Stimulated activated CD8-positive, alpha-beta memory T cell treated with anti-CD3 and anti-CD28 coated beads, Interleukin-12 subunit alpha, Interleukin-12 subunit beta, amount 100 ng/mL, for 1 hour (primary cell): ENCODE measurements around the gene DDX43.
"Not testable (repeated sequence)": the region's sequence is repeated elsewhere in the genome, so short reads cannot be mapped to it uniquely, and the experiment has no call there.

Experiments used
- DNase-seq: peaks from one replicate; pipeline ENCODE4 v3.0.0-alpha.2; 2020; ENCODE audit warnings: low read depth

The DDX43 gene

DNA sequence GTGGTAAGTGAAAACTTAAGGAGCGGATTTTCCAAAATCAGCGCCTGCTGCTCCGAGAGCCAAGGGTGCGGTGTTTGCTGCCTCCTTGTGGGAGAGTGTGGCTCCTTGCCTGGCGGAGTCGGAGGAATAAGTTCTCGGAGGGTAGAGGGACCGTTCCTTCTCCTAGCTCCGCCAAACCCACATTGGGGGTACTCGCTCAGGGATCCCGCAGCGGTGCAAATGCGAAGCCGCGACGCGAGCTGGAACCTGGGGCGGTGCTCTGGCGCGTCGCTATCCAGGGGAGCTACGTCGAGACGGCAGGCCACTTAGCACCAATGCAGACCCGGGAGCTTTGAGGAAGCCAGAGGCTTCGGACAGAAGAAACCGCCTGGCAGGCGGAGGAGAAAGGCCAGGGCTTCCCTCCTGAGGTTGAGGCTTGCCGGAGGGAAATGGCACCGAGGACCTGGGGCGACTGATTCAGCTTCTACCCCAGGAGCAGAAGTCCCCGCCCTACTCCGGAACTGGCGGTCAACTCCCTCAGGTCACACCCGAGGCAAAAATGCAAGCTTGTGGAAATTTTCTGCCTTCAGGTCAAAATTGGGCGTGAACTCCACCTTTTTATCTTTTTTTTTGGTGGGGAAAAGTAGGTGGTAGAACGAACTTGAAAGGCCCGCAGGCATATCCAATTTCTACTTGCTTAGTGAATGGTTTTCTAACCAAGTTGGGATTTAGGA is 5.7 kb upstream of the DDX43 start:
- DNase-seq: peak; percentile 37

DNA sequence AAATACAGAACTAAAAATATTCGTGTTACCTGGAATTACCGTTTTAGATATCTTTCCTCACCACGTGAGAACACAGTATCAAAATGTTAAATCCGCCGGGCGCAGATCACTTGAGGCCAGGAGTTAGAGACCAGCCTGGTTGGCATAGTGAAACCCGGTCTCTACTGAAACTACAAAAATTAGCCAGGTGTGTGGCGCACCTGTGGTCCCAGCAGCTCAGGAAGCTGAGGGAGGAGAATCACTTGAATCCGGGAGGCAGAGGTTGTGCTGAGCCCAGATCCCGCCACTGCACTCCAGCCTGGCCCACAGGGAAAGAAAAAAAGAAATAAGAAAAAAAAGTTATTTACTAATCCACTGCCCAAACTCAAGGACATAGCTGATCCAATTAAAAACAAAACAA is 4.8 kb upstream of the DDX43 start:
- no peak for DNase-seq

DNA sequence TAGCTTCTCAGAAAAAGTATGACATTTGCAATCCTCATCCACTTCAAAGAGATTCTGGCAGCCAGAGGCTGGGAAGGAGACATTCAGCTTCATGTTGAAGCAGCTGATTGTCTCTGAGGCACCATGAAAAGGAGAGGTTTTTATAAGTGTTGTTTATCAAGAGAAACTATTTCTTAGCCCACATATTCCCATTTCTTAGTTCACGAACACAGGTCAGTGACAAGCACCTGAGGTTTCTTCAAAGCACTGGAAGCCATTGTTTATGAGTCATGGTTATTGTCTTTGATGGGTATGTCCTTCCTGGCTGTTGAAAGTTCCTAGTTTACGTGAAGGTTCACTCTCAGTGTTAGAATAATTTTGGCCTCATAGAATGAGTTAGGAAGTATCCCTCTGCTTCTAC is 3.0 kb upstream of the DDX43 start:
- no peak for DNase-seq

- DNase-seq: not testable (repeated sequence)
Measured at GRCh38 chr6:73392188-73392587, 2.4 kb upstream of the DDX43 start.

GRCh38 chr6:73393278-73393677 is 1.4 kb upstream of the DDX43 start:
- DNase-seq: no peak

GRCh38 chr6:73395875-73396274 is 1.2 kb downstream of the DDX43 start:
- DNase-seq: no peak

DNA sequence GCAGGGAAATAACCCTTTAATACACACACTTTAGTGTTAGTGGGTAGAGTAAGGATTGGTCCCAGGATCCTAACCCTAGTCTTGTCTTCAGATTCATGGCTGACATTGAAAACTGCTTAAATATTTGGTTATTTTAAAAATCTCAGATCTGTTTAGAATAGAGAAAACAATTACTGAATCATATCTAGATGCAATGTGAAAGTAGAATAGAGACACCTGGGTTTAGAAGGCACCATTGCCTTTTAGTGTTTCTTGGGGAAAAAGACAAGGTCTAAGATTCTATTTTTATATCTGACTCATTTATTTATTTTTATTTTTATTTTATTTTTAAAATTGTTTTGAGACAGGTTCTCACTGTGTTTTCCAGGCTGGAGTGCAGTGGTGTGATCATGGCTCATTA is 6.0 kb downstream of the DDX43 start:
- no peak for DNase-seq

- no peak for DNase-seq
Measured at GRCh38 chr6:73409395-73409794, 14.8 kb downstream of the DDX43 start.

GRCh38 chr6:73413102-73413501 is 18.5 kb downstream of the DDX43 start:
- DNase-seq: no peak

- no peak for DNase-seq
Measured at GRCh38 chr6:73418081-73418741, 23.6 kb downstream of the DDX43 start.

GRCh38 chr6:73421534-73421933 is 26.9 kb downstream of the DDX43 start:
- DNase-seq: no peak

DNA sequence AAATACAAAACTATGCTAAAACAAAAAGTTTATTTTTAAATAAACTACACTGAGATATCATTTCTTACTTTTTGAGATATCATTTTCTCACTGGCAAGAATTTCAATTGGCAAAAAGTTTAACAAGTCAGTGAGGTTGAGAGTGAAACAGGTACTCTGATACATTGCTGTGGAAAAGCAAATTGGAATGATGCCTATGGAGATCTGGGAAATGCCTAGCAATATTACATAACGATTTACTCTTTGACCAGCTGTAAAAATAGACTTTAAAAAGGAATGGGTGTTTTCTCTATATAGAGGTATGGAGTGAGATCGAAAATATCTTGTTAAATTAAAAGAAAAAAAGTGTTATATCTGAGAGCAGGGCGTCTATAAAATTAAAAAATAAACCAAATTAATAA is 40.6 kb downstream of the DDX43 start:
- no peak for DNase-seq

DNA sequence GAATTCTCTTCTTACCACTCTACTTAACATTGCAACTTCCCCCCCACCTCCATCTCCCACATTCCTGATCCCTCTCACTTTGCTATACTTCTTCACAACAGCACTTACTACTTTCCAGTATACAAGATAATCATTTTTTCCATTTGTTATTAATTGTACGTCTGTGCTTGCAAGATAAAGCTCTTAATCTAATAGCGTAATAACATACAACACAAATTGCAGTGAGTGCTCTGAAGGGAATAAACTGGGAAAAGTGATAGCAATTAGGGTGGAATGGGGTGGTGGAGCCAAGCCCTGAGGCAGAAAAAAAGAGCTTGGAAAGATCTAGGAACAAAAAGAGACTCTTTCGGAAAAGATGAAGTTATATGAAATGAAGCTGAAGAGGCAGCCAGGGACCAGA is 48.9 kb downstream of the DDX43 start:
- no peak for DNase-seq

- DNase-seq: peak; percentile 14
Measured at GRCh38 chr6:73451223-73452106, 56.8 kb downstream of the DDX43 start.

- DNase-seq: peak; percentile 60
Measured at GRCh38 chr6:73452107-73452461, 57.5 kb downstream of the DDX43 start, which contains the start of gene CGAS. Gene CGAS, minus strand, starts transcription at chr6:73452297. Its CDS starts 116 bp downstream, at chr6:73452181.

DNA sequence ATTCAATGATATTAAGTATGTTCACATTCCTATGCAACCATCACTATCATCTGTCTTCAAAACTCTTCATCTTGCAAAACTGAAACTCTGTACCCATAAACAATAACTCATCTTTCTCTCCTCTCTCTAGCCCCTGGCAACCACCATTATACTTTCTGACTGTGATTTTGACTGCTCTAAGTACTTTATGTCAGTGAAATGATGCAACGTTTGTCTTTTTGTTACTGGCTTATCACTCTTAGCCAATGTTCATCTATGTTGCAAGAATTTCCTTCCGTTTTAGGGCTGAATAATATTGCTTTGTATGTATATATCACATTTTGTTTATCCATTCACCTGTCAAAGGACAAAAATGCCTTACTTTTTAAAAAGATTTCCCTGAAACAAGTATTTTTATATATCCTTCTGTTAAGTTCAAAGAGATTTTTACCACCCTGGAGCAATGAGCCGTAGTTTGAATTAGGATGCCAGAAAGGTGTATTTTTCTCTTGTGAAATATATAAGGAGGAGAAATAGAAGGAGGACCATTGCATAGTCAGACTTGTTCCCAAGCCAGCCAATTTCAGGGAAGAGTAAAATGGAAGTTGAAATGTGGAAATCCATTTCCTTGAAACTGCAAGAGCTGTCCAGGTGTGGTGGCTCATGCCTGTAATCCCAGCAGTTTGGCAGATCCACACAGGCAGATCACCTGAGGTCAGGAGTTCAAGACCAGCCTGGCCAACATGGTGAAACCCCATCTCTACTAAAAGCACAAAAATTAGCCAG is 61.4 kb downstream of the DDX43 start:
- no peak for DNase-seq

- DNase-seq: not testable (repeated sequence)
Measured at GRCh38 chr6:73459474-73459873, 64.8 kb downstream of the DDX43 start.

GRCh38 chr6:73460056-73460455 is 65.4 kb downstream of the DDX43 start:
- DNase-seq: no peak

DNA sequence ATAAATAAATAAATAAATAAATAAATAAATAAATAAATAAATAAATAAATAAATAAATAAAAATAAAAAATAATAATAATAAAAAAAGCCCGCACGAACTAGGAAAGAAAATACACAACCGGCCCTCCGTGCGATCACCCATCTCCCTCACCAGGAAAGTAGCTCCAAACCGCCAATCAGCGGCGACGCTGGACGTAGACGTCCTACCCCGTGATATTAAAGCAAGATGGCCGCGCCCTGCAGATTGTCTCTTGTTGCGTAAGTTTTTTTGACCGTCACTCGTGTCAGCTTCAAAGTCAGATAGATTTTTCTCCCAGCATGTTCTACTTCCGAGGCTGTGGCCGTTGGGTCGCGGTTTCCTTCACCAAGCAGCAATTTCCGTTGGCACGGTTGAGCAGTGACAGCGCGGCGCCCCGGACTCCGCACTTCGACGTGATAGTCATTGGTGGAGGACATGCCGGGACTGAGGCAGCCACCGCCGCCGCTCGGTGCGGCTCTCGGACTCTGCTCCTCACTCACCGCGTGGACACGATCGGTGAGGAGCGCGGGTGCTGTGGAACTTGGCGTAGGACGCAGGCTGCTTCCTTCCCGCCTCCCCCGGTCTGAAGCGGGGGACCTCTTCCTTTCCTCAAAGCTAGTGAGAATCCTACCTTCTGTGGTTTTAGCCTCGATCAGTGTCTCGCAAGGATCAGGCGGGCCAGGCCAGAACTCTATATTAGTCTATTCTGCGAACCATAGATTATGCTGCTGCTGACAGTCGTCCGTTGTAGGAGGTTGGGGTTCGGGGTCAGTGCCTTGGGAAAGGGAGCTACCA is 67.1 kb downstream of the DDX43 start, which contains the start of gene MTO1:
TSS of gene MTO1 (plus strand) at position 201 of the 814 bp plus-strand sequence. CDS start at position 319, 118 bp downstream.
- DNase-seq: peak; percentile 74
